Measurements from ENCODE around the gene TMPRSS11B. TPM values are rescaled to one million over a fixed set of nuclear protein-coding genes. Genes with fewer than 3 reads are reported as not detected.

The TMPRSS11B gene
- total and polyA plus RNA-seq, 4 donors: 0.02 TPM; not detected in 3

- no peaks in the 10 kb centered on the region for H3K4me1 ChIP-seq (ENCODE audit: control insufficient read depth in 4 of 4, insufficient read depth in 4 of 4, low read length in 3 of 4)
- H3K36me3 ChIP-seq (ENCODE audit: control insufficient read depth in 4 of 4, insufficient read depth in 3 of 4, low read depth in 1 of 4, low read length in 3 of 4): no peaks in the 10 kb centered on the region
- no peak overlapping the region for H3K9ac ChIP-seq (ENCODE audit: low read depth in 1 of 2, low read length in 2 of 2)
- TF ChIP-seq JUND (IDR thresholded peaks at IDR 0.05) (no peak), CTCF (IDR thresholded peaks at IDR 0.05; ENCODE audit: low read depth, low read length, missing input control) (no peak), MAX (IDR thresholded peaks at IDR 0.05) (no peak), NR2F2 (IDR thresholded peaks at IDR 0.05) (no peak), FOXA2 (IDR thresholded peaks at IDR 0.05) (no peak), SP1 (IDR thresholded peaks at IDR 0.05) (no peak), TAF1 (conservative IDR thresholded peaks at IDR 0.05) (no peak), REST (IDR thresholded peaks at IDR 0.05) (no peak), FOXA1 (IDR thresholded peaks at IDR 0.05) (no peak), YY1 (IDR thresholded peaks at IDR 0.05) (no peak), ATF3 (IDR thresholded peaks at IDR 0.05) (no peak)
- H3K27ac ChIP-seq (ENCODE audit: low read depth in 1 of 2, low read length in 2 of 2): no peak overlapping the region
- no peaks in the 10 kb centered on the region for H3K27me3 ChIP-seq (ENCODE audit: control insufficient read depth in 4 of 4, insufficient read depth in 4 of 4, low read length in 3 of 4)
- 85% methylated on average over 2 of the region's 2 CpGs for WGBS
- no peak overlapping the region for H3K4me3 ChIP-seq (ENCODE audit: low read depth in 1 of 3, low read length in 3 of 3)
- H3K9me3 ChIP-seq (ENCODE audit: control insufficient read depth in 4 of 4, low read length in 3 of 4): no peaks in the 10 kb centered on the region
- no peak for DNase-seq (ENCODE audit: low spot score)
These were observed 32.5 kb upstream of the TMPRSS11B start for GRCh38 chr4:68278029-68278428.

GRCh38 chr4:68277627-68278026, 32.1 kb upstream of the TMPRSS11B start:
- Histone ChIP-seq H3K4me1 (ENCODE audit: control insufficient read depth in 4 of 4, insufficient read depth in 4 of 4, low read length in 3 of 4) (no peaks in the 10 kb centered on the region), H3K9me3 (ENCODE audit: control insufficient read depth in 4 of 4, low read length in 3 of 4) (no peaks in the 10 kb centered on the region), H3K4me3 (ENCODE audit: low read depth in 1 of 3, low read length in 3 of 3) (no peak overlapping the region), H3K36me3 (ENCODE audit: control insufficient read depth in 4 of 4, insufficient read depth in 3 of 4, low read depth in 1 of 4, low read length in 3 of 4) (no peaks in the 10 kb centered on the region), H3K9ac (ENCODE audit: low read depth in 1 of 2, low read length in 2 of 2) (no peak overlapping the region), H3K27me3 (ENCODE audit: control insufficient read depth in 4 of 4, insufficient read depth in 4 of 4, low read length in 3 of 4) (no peaks in the 10 kb centered on the region), H3K27ac (ENCODE audit: low read depth in 1 of 2, low read length in 2 of 2) (no peak overlapping the region)
- TF ChIP-seq GABPA (IDR thresholded peaks at IDR 0.05 in 1 of 2, conservative IDR thresholded peaks at IDR 0.05 in 1 of 2) (no peak), ZBTB33 (IDR thresholded peaks at IDR 0.05) (no peak), MAX (IDR thresholded peaks at IDR 0.05) (no peak)
- 66% methylated on average over 2 of the region's 2 CpGs for WGBS
- DNase-seq (ENCODE audit: low spot score): no peak
